H1 (cell line): ENCODE data around the gene DNAL1. TPM values are rescaled to one million over a fixed set of nuclear protein-coding genes. Genes with fewer than 3 reads are reported as not detected.

Experiments
- CBX5 ChIP-seq: fragments of 300-800, 300-1000 bp; sonication (generic); IDR thresholded peaks from 2 replicates; pipeline ENCODE4 v1.7.1; 2016; ENCODE audit warnings: antibody characterized with exemption, low read length, low read depth
- CBX8 ChIP-seq: fragments of 300-800, 300-1000 bp; sonication (generic); IDR thresholded peaks from 2 replicates; pipeline ENCODE4 v1.7.1; 2016; ENCODE audit warnings: low read depth, low read length, borderline replicate concordance
- CREB1 ChIP-seq: IDR thresholded peaks from 2 replicates; pipeline ENCODE4 v1.6.1; 2012; ENCODE audit warnings: inconsistent platforms
- GABPA ChIP-seq: IDR thresholded peaks from 2 replicates; pipeline ENCODE4 v1.6.1; 2011; ENCODE audit warnings: mild to moderate bottlenecking, low read length, moderate library complexity, borderline replicate concordance; ENCODE audit not compliant: insufficient read depth
- NANOG ChIP-seq: IDR thresholded peaks from 2 replicates; pipeline ENCODE4 v1.6.1; 2011; ENCODE audit warnings: low read length, low read depth, mild to moderate bottlenecking, inconsistent platforms; ENCODE audit not compliant: insufficient read depth, poor library complexity, severe bottlenecking
- SP2 ChIP-seq: IDR thresholded peaks from 2 replicates; pipeline ENCODE4 v1.6.1; 2012; ENCODE audit warnings: mild to moderate bottlenecking, low read length, inconsistent platforms
- TCF12 ChIP-seq: IDR thresholded peaks from 2 replicates; pipeline ENCODE4 v1.6.1; 2011; ENCODE audit warnings: low read depth, mild to moderate bottlenecking, low read length
- polyA plus RNA-seq, 7 experiments: library from polyadenylated mRNA; depleted of rRNA in 3 of 7; stranded (reverse) in 5 of 7; unstranded in 2 of 7; fragments of >200 nt in 5 of 7; fragments of 200-250 nt in 2 of 7; gene quantifications; 1 replicate in 5 of 7; 2 replicates in 1 of 7; 4 replicates in 1 of 7; pipeline versions ENCODE4 v1.2.1 to v1.2.3, GENCODE V29; 2011 to 2013; ENCODE audit warnings: missing spikeins in 2 of 7, mixed read lengths in 2 of 7
- total RNA-seq: library from RNA; stranded (reverse); fragmentation: NEBNext Ultra II Directional; extraction: Animal tissue kit (Norgen Biotek cat#: 25700); gene quantifications from 2 replicates; pipeline ENCODE4 v1.2.1, GENCODE V29; 2021
- TF ChIP-seq, protein P1 (sequence below): IDR thresholded peaks from 2 replicates; pipeline ENCODE4 v1.6.1; 2012; ENCODE audit warnings: inconsistent platforms

The DNAL1 gene
- total and polyA plus RNA-seq, 2 of the 8 experiments (the other 6 are each of a cell fraction or from before 2014, with no cell fraction given): 2.8 to 16.8 TPM

DNA sequence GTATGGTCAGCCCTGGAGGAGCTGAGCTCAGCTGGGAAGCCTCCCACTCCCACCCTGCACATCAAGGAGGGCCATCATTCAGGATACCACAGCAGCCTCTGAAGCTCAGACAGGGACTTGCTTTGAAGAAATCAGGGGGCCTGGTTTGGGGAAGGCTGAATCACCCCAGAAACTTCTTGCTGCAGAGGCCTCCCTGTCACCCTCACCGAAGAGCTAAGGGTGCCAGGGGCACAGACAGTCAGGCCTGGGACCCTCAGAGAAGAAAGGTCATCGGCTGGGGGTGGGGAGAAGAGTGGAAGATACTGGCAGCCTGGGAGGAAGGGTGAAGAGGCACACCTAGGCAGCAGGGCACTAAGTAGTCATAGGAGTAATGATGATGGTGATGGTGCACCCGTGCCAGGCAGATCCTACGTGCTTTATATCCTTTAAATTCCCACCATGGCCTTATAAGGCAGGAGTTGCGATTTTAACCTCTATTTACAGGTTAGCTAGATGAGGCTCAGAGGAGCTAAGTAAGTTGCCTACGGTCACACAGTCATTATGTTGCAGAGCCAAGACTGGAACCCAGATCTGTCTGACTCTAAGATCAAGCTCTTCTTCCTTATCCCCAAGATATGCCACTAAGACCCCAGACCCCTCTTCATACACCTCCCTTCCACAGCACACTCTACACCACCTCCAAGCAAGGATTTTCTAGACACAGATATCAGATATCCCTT lies 97.9 kb downstream of the DNAL1 start (continued):
- TF ChIP-seq CBX8 (no peak), CREB1 (no peak), TCF12 (no peak), SP2 (no peak), NANOG (no peak), GABPA (no peak), CBX5 (no peak)
- TF ChIP-seq, protein P1, sequence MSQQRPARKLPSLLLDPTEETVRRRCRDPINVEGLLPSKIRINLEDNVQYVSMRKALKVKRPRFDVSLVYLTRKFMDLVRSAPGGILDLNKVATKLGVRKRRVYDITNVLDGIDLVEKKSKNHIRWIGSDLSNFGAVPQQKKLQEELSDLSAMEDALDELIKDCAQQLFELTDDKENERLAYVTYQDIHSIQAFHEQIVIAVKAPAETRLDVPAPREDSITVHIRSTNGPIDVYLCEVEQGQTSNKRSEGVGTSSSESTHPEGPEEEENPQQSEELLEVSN: no peak
